HG02938 (cell line): ENCODE data around the gene TMEM178B.
"Not testable (repeated sequence)": the region's sequence is repeated elsewhere in the genome, so short reads cannot be mapped to it uniquely, and the experiment has no call there.

Source experiments
- ATAC-seq: cut with Tn5 transposase; IDR thresholded peaks from one replicate; pipeline ENCODE4 v1.9.1; 2021; ENCODE audit warnings: mild to moderate bottlenecking, moderate library complexity; ENCODE audit not compliant: unreplicated experiment

TMEM178B gene

DNA sequence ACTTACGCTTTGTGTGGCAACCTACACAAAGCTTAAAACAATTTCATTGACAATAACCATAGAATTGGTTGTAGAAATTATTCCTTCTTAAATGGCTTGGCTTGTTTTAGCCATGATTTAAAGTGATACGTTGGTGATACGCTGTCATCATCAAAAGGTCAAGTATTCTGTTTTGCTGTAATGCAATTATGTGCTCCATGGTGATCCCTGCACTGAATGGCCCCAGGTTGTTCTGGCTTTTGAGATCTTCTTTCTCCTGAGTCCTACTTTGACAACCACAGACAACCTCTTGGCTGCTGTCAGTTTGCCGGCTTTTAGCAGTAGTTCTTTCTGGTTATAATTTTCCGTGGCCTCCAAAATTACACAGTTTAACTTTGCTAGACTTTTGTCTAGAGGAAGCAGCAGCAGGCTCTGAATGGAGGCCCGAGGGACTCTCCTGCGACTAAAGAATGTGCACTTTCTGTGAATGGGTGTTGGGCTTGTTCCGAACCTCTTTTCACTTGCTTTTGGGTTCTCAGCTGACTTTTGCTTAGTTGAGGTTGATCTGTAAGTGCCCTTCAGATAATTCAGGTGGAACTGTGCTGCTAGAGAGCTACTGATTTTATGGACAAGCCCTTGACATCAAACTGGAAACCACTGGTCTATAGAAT lies 104.7 kb downstream of the TMEM178B start:
- no peak for ATAC-seq

DNA sequence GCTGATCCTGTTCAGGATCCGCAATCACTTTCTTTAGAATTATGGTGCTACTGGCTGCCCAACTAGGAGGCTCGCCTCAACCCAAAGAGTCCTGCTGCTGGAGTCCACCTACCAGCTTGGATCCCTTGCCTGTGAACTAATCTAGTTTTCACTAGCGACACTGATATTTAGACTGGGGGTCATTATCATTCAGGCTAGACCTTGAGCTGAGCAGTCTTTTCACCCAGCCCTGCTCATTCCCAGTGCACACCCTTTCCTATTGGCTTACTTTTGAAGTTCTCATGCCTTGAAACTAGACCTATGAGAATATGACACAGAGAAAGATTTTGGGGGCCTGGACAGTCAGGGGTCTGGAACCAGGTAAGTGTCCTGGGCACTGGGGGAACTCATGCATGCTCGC lies 107.9 kb downstream of the TMEM178B start:
- no peak for ATAC-seq

DNA sequence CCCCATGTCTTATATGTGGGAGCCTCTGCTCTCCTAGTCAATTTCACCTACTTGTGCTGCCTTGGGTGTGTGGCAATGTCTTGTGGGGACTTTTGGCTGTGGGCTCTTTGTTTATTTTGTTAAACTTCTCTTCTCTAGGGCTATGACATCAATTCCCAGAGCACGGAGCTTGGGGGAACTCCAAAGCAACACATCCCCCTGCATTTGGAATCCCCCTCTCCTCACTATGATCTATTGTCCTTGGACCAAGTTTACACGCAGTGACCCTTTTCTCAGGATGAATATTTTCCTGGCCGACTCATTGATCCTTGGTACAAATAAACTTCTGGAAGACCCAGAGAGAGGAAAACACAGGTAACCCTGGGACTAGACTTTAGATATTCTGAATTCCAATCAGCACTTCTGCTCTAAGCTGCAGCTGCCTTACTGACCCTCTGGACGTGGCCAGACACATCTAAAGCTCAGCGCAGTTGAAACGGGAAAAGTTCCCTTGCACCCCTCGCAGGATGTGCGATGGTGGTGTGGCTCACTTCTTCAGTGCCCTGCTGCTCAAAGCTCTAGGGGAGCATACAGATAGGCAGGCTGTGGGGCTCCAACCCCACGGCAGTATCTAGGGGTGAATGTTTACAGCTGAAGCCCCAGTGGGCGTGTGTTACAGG lies 110.8 kb downstream of the TMEM178B start:
- ATAC-seq: no peak

- no peak for ATAC-seq
Observed at GRCh38 chr7:141185369-141185967, 111.6 kb downstream of the TMEM178B start.

DNA sequence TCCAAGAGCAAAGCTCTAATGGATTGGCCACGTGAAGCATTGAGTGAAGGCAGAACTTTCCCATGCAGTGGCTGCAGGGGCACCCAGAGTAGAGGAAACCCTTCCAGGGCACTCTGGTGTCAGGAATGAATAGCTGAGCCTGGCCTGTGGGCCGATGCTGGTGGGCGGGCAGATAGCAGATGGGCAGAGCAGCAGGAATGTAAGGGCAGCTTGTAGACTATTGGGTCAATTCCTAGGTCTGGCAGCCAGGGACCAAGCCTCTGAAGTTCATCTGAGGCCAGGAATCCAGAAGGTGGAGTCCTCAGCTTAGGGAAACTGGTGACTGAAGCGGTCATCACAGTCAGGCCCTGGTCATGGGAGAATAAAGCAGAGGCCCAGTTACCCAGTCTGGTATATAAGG lies 115.4 kb downstream of the TMEM178B start:
- no peak for ATAC-seq

DNA sequence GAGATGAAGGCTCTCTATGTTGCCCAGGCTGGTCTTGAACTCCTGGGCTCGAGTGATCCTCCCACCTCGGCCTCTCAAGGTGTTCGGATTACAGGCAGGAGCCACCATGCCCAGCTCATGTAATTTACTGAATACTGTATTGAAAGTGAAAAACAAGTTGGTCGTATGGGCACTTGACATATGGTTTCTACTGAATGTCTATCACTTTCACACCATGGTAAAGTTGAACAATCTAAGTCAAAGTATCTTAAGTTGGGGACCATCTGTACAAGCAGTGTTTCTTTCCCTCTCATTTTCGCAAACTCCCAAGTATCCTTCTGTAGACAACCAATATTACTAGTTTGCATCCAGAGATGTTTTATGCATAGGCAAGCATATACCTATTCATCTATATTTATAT lies 116.6 kb downstream of the TMEM178B start:
- ATAC-seq: no peak

- ATAC-seq: no peak
Observed at GRCh38 chr7:141191277-141191676, 117.4 kb downstream of the TMEM178B start.

- ATAC-seq: no peak
Observed at GRCh38 chr7:141193066-141193465, 119.2 kb downstream of the TMEM178B start.

GRCh38 chr7:141195722-141196121 lies 121.9 kb downstream of the TMEM178B start:
- not testable (repeated sequence) for ATAC-seq

DNA sequence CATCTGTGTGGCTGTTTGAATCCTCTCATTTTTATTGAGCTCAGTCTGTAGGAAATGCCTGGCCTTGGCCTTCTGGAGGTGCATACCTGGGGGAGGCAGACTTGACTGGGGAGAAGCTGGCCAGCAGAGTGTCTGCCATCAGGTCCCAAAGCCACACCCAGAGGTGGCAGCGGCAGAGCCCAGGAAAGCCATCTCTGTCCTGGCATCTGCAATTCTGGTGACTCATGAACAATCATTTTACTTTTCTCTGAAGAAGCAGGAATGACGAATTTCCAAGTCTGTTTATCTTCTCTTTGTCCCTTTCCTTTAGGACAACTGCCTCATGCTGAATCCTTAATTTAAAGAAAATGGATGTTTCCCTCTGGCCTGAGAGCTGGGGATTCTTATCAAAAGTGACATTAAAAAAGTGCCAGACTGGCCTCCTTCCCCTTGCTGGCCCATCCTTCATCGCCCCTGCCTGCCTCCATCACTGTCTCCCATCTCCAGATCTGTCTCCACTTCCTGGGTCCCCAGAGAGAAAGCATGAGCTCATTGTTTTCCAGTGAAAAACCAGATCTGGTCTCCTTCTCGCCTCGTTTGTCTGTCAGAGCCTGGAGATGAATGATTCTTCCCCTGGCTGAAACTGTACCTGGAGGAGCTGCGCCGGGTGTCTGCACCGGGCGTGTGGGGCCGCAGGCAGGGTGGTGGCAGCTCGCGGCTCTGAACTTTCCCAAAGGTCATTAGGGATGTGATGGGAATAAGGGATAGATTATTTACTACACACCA lies 124.5 kb downstream of the TMEM178B start:
- no peak for ATAC-seq

DNA sequence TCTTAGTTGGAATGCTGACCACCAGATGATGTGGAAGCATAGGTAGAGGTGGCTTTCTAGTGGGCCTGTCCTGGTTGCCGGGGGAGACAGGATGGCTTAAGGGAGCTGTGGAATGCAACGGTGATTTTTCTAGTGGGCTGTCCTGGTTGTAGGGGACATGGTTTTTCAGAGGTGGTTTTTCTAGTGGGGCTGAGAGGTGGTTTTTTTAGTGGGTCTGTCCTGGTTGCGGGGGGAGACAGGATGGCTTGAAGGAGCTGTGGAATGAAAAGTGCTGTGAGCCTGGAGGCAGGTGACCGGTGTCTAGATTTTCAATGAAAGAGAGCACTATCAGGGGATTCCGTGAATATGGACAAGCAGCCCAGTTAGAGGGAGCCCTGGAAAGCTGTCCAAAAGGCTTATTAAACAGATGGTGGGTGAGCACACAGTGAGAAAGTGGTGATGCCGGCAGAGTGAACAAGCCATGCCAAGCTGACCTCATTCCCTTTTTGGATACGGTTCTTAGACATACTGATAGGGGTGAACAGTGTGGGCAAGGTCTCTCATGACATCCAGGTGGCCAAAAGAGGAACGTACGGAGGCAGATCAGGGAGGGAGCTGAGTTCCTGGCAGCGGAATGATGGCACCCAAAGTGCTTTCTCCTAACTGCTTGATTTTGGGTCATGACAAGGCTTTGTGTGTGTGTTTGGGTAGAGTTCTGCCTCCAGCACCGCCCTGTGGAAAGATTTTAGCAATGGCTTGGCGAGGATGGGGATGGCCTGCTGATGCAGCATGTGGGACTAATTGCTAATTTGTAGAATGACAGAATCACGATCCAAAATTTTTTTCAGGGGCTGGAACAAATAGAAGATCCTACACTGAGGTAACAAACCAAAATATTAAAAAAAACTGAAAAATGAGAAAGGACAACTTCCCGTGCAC lies 126.6 kb downstream of the TMEM178B start:
- no peak for ATAC-seq

DNA sequence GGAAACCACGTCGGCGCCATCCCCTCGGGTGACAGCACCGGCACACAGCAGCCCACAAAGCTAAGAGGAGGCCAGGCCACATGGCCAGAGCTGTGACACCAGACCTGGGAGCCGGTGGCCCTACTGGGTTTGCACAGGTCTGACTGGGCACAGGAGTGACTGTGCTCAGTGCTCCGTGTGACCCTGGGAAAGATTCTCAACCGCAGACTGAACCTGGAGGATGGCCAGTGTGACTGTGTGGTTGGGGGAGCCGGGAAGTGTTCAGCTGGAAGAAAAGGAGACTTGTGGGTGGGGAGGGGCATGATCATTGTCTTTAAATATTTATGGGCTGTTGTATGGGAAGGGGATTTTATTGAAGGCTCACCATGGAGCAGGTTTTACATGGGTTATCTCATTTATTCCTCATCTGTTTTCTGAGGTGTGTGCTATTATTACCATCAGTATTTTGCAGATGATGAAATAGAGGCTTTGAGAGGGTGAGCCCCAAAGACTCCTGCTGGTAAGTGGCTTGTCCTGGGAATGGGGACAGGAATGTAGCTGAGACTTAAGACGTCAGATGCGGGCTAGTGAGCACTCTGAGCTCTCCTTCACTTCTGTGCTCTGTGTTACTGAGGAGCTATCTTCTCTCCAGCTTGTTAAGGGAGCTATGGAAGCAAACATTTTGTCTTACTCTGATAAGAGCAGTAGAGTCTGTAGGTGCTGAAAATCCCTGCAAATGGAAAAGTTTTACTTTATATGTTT lies 127.5 kb downstream of the TMEM178B start:
- ATAC-seq: no peak

DNA sequence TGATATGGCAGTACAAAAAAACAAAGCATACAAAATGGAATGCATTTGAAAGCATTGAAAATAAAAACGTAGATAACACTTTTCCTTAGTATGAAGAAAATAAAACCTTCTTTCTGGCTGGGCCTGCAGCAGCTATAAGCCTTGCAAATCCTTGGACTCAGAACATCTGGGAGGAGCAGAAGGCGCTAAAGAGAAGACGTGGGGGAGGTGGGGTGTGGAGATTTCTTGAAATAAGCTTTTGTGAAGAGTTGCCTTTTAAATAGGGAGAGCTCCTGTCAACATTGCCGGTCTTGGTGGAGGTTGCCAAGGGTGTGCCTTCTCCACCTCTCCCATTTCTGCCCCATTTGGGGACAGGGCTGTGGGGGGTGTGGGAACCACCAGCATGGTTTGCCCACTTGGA lies 128.7 kb downstream of the TMEM178B start:
- ATAC-seq: no peak

DNA sequence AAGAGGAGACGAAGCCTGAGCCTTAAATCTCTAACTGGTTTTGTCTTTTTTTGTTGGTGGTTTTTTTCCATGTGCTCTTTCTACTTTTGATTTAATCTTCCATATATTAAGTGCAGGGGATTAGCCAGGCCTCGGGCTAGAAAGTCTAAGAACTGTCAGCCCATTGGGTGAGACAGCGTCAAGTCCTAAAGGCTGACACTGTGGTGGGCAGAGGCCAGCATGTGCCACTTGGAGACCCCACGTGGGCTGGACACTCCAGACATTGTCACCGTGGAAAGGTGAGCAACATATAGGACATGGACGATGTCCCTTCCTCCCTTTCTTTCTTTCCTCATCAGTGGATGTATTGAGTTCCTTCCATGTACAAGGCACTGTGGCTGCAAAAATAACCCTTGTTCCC lies 129.3 kb downstream of the TMEM178B start:
- no peak for ATAC-seq

GRCh38 chr7:141203586-141203985 lies 129.7 kb downstream of the TMEM178B start:
- no peak for ATAC-seq

DNA sequence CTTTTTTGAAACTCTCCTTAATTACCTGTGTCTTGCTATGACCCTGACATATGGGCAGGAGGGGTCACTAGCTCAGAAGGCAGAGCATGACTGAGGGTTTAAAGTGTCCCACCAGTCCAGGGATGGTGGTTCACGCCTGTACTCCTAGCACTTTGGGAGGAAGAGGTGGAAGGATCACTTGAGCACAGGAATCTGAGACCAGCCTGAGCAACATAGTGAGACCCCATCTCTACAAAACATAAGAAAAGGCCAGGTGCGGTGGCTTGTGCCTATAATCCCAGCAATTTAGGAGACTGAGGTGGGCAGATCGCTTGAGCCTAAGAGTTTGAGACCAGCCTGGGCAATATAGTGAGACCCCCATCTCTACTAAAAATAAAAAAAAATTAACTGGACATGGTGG lies 133.8 kb downstream of the TMEM178B start:
- ATAC-seq: no peak

DNA sequence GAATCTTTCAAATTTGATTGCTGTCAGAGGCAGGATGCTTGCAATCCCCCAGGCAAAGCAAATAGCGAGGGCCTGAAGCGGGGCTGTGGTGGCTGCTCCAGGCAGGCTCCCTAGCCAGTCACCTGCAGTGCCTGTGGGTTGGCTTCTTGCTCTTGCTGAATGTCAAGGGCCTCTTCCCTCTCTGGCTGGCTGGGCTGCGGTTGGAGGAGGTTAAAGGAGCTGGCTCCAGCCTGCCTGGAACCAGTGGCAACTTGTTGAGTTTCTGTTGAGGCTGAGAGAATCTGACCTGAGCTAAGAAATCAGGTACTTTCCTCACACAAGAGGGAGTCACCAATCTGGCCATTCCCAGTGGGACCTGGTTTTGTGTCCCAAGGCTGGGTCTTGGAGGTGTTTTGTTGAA lies 134.7 kb downstream of the TMEM178B start:
- ATAC-seq: no peak

DNA sequence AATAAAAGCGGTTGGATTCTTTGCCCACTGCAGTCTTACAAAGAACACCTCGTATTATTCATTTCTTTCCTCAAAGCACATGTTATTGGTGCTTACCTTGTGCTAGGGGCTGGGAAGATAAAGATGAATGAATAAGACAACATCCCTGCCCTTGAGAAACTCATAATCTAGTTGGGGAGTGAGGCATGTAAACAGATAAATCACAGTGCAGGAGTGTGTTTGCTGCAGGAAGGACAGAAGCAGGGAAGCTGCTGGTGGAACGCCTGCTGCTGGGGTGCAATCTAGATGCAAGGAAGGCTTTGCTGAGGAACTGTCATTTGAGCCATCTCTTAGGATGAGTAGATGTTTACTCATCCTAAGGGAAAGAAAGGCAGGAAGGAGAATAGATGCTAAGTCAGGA lies 135.6 kb downstream of the TMEM178B start:
- ATAC-seq: no peak

GRCh38 chr7:141210862-141211261 lies 137.0 kb downstream of the TMEM178B start:
- no peak for ATAC-seq

- ATAC-seq: no peak
Observed at GRCh38 chr7:141213226-141213625, 139.4 kb downstream of the TMEM178B start.
